CD4-positive, CD25-positive, alpha-beta regulatory T cell (primary cell): ENCODE data around the gene VPS18. TPM values are rescaled to one million over a fixed set of nuclear protein-coding genes. Genes with fewer than 3 reads are reported as not detected.

Source experiments
- ATAC-seq, 2 donors: fragments of 150-1000 bp; cut with Tn5 transposase; one replicate each; pipeline ENCODE4 v1.10.0; 2021; ENCODE audit warnings: low read depth in 2 of 2, moderate number of reproducible peaks in 2 of 2, moderate library complexity in 1 of 2
- DNase-seq, 3 donors: peaks; one replicate each; pipeline versions ENCODE4 v3.0.0 to v3.0.0-alpha.2; 2012 to 2022; ENCODE audit warnings: mixed read lengths in 1 of 3
- H3K27ac ChIP-seq: one replicate; pipeline ENCODE4 v1.7.0; 2013; ENCODE audit warnings: mild to moderate bottlenecking, low read length; ENCODE audit not compliant: insufficient read depth, poor library complexity, severe bottlenecking
- H3K27me3 ChIP-seq: one replicate; pipeline ENCODE4 v1.7.0; 2013; ENCODE audit warnings: low read length; ENCODE audit not compliant: control insufficient read depth, insufficient read depth
- H3K36me3 ChIP-seq: one replicate; pipeline ENCODE4 v1.7.0; 2013; ENCODE audit warnings: mild to moderate bottlenecking, low read length, moderate library complexity; ENCODE audit not compliant: control insufficient read depth, insufficient read depth
- H3K4me1 ChIP-seq: 2 replicates; pipeline ENCODE4 v1.7.0; 2013; ENCODE audit warnings: mild to moderate bottlenecking, low read length; ENCODE audit not compliant: insufficient read depth, control insufficient read depth, poor library complexity, severe bottlenecking
- H3K4me3 ChIP-seq: one replicate; pipeline ENCODE4 v1.7.0; 2013; ENCODE audit warnings: low read depth, mild to moderate bottlenecking, low read length, moderate library complexity
- H3K9me3 ChIP-seq, 2 experiments: 1 replicate in 1 of 2; 2 replicates in 1 of 2; pipeline ENCODE4 v1.7.0; 2013; ENCODE audit warnings: low read length in 2 of 2, mild to moderate bottlenecking in 1 of 2, moderate library complexity in 1 of 2; ENCODE audit not compliant: control insufficient read depth in 2 of 2
- H3K27ac Mint-ChIP-seq, 3 donors: one replicate each; pipeline ENCODE4 v1.8.0; 2020 to 2022; ENCODE audit warnings: mild to moderate bottlenecking in 3 of 3, mixed read lengths in 3 of 3, moderate library complexity in 2 of 3
- H3K27me3 Mint-ChIP-seq: one replicate; pipeline ENCODE4 v1.8.0; 2022; ENCODE audit warnings: mild to moderate bottlenecking, mixed read lengths
- H3K36me3 Mint-ChIP-seq: one replicate; pipeline ENCODE4 v1.8.0; 2020; ENCODE audit warnings: mixed read lengths
- H3K4me1 Mint-ChIP-seq, 4 donors: one replicate each; pipeline ENCODE4 v1.8.0; 2020 to 2022; ENCODE audit warnings: mixed read lengths in 4 of 4, mild to moderate bottlenecking in 1 of 4
- H3K4me3 Mint-ChIP-seq, 4 donors: one replicate each; pipeline ENCODE4 v1.8.0; 2020 to 2022; ENCODE audit warnings: mild to moderate bottlenecking in 4 of 4, mixed read lengths in 4 of 4, moderate library complexity in 3 of 4
- H3K9me3 Mint-ChIP-seq, 7 donors: one replicate each; pipeline ENCODE4 v1.8.0; 2020 to 2022; ENCODE audit warnings: mixed read lengths in 7 of 7, mild to moderate bottlenecking in 3 of 7, moderate library complexity in 2 of 7
- polyA plus RNA-seq, 4 donors: library from polyadenylated mRNA; unstranded; fragments of 300-500 nt; fragmentation: Illumina TruSeq; gene quantifications; one replicate each; pipeline ENCODE4 v1.2.3, GENCODE V29; 2021
- total RNA-seq: library from RNA; stranded (reverse); gene quantifications from one replicate; pipeline ENCODE4 v1.2.3, GENCODE V29; 2022

Gene VPS18
- total and polyA plus RNA-seq, 5 donors from 2014 or later = 19.5 to 26.5 (median 25.1) TPM

GRCh38 chr15:40948706-40949473 is 54.6 kb downstream of the VPS18 start:
- no peak overlapping the region for H3K27ac Mint-ChIP-seq
- peak overlapping the region in 1 of 4 donors; percentile 33 for H3K4me3 Mint-ChIP-seq

GRCh38 chr15:40949756-40950207 is 55.5 kb downstream of the VPS18 start:
- no peak for DNase-seq
- no peaks in the 10 kb centered on the region for H3K27me3 ChIP-seq
- no peak overlapping the region for H3K27ac ChIP-seq
- H3K27me3 Mint-ChIP-seq = peaks cover 30% of the 10 kb centered on the region
- no peaks in the 10 kb centered on the region for H3K9me3 ChIP-seq
- H3K27ac Mint-ChIP-seq = no peak overlapping the region
- no peaks in the 10 kb centered on the region for H3K36me3 ChIP-seq
- H3K4me3 ChIP-seq = no peak overlapping the region
- peaks cover 15% of the 10 kb centered on the region for H3K4me1 ChIP-seq
- H3K9me3 Mint-ChIP-seq = no peaks in the 10 kb centered on the region
- H3K36me3 Mint-ChIP-seq = no peaks in the 10 kb centered on the region
- peak overlapping the region in 1 of 4 donors; percentile 1 for H3K4me3 Mint-ChIP-seq
- ATAC-seq = no peak
- H3K4me1 Mint-ChIP-seq = peaks cover 0 to 26% (median 19%) of the 10 kb centered on the region in 4 donors

More at GRCh38 chr15:40948706-40949473, 54.6 kb downstream of the VPS18 start:
- H3K4me3 ChIP-seq = no peak overlapping the region
- no peak overlapping the region for H3K27ac ChIP-seq
- H3K9me3 ChIP-seq = no peaks in the 10 kb centered on the region
- H3K36me3 Mint-ChIP-seq = no peaks in the 10 kb centered on the region
- no peak for DNase-seq
- no peaks in the 10 kb centered on the region for H3K27me3 ChIP-seq
- no peaks in the 10 kb centered on the region for H3K9me3 Mint-ChIP-seq
- peaks cover 0 to 24% (median 14%) of the 10 kb centered on the region in 4 donors for H3K4me1 Mint-ChIP-seq
- H3K4me1 ChIP-seq = peaks cover 12% of the 10 kb centered on the region
- no peak for ATAC-seq
- H3K27me3 Mint-ChIP-seq = peaks cover 24% of the 10 kb centered on the region
- H3K36me3 ChIP-seq = no peaks in the 10 kb centered on the region

- H3K27me3 Mint-ChIP-seq = peaks cover 33% of the 10 kb centered on the region
- no peak for DNase-seq
These were observed 57.5 kb downstream of the VPS18 start for GRCh38 chr15:40951764-40952163.

GRCh38 chr15:40952301-40952900 is 58.2 kb downstream of the VPS18 start:
- peak overlapping the region; percentile 57 for H3K27ac ChIP-seq
- H3K27me3 Mint-ChIP-seq = peaks cover 31% of the 10 kb centered on the region
- no peaks in the 10 kb centered on the region for H3K36me3 ChIP-seq
- H3K4me1 Mint-ChIP-seq = peaks cover 0 to 22% (median 15%) of the 10 kb centered on the region in 4 donors
- no peaks in the 10 kb centered on the region for H3K9me3 Mint-ChIP-seq
- no peaks in the 10 kb centered on the region for H3K9me3 ChIP-seq
- peak overlapping the region in 1 of 3 donors; percentile 55 for H3K27ac Mint-ChIP-seq
- no peaks in the 10 kb centered on the region for H3K27me3 ChIP-seq
- ATAC-seq (no peak), DNase-seq (no peak)
- H3K4me3 Mint-ChIP-seq = peak overlapping the region; percentile 75 to 91 (median 84)
- peak overlapping the region; percentile 57 for H3K4me3 ChIP-seq
- peaks cover 15% of the 10 kb centered on the region for H3K4me1 ChIP-seq
- H3K36me3 Mint-ChIP-seq = no peaks in the 10 kb centered on the region

More at GRCh38 chr15:40951764-40952163, 57.5 kb downstream of the VPS18 start:
- no peaks in the 10 kb centered on the region for H3K36me3 Mint-ChIP-seq
- peak overlapping the region in 3 of 4 donors; percentile 69 to 82 (median 80) for H3K4me3 Mint-ChIP-seq
- Histone ChIP-seq H3K27me3 (no peaks in the 10 kb centered on the region), H3K4me3 (no peak overlapping the region), H3K36me3 (no peaks in the 10 kb centered on the region), H3K4me1 (peaks cover 15% of the 10 kb centered on the region), H3K27ac (no peak overlapping the region), H3K9me3 (no peaks in the 10 kb centered on the region)
- ATAC-seq = no peak
- H3K9me3 Mint-ChIP-seq = no peaks in the 10 kb centered on the region
- peaks cover 0 to 22% (median 15%) of the 10 kb centered on the region in 4 donors for H3K4me1 Mint-ChIP-seq
- no peak overlapping the region for H3K27ac Mint-ChIP-seq

DNA sequence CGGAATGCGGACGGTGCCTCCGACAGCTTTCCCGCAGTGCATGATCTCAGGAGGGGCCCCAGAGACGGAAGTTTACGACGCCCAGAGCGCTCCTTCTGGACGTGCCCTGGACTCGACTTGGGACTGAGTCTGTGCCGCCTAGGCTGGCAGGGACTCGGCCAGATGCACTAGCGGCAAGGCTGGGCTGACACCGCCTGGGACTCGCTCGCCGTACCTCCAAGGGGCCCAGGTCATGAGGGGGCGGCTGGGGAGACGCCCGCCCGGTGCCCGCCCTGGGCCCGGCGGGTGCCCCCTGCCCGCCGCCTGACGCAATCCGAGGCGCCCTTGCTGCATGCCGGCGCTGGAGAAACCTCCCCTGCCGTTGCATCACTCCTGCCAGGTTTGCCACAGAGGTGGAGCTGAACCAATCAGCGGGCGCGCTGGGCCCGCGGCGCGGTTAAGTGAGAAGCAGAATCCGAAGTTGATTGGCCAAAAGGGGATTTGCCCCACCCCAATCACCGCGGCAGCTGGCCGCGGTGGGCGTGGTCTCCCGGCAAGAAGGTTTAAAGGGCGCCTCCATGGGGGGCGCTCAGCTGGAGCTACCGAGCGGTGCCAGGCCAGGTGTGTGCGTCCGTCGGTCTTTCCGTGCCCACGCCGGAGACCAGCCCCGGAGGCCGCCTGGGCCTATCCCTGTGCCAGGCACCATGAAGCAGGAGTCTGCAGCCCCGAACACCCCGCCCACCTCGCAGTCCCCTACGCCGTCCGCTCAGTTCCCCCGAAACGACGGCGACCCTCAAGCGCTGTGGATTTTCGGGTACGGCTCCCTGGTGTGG is 58.9 kb downstream of the VPS18 start, which contains the start of gene CHAC1:
Gene CHAC1, plus strand, starts transcription at position 571 of the 812 bp plus-strand sequence. Its CDS starts 113 bp downstream, at position 684.
- peak within 1 kb of the TSS; percentile 45 to 89 (median 85) for H3K27ac Mint-ChIP-seq
- H3K4me3 Mint-ChIP-seq = peak within 1 kb of the TSS; percentile 91 to 99 (median 94)
- Histone ChIP-seq H3K27ac (peak within 1 kb of the TSS; percentile 57), H3K4me1 (peaks cover 15% of the 10 kb centered on the region), H3K4me3 (peak within 1 kb of the TSS; percentile 57), H3K36me3 (no peaks in the 10 kb centered on the region), H3K27me3 (no peaks in the 10 kb centered on the region), H3K9me3 (no peaks in the 10 kb centered on the region)
- H3K4me1 Mint-ChIP-seq = peaks cover 0 to 22% (median 15%) of the 10 kb centered on the region in 4 donors
- peak; percentile 98 for ATAC-seq
- DNase-seq = peak; percentile 93 to 97 (median 94)
- no peaks in the 10 kb centered on the region for H3K36me3 Mint-ChIP-seq
- H3K27me3 Mint-ChIP-seq = peaks cover 29% of the 10 kb centered on the region
- H3K9me3 Mint-ChIP-seq = no peaks in the 10 kb centered on the region

Other genes with a start within 250 kb of the VPS18 start
- gene RAD51, start 199.3 kb upstream of the VPS18 start, total RNA-seq = 5.5 TPM
- gene RAD51, start 199.3 kb upstream of the VPS18 start, polyA plus RNA-seq = 1 to 10 TPM; 1.5 to 6.5 (median 3.6) TPM
- 27.7 TPM for gene RMDN3, start 139.2 kb upstream of the VPS18 start, total RNA-seq
- 10 to 100 TPM; 17.6 to 22.6 (median 21.6) TPM for gene RMDN3, start 139.2 kb upstream of the VPS18 start, polyA plus RNA-seq
- 23.4 TPM for gene GCHFR, start 130.4 kb upstream of the VPS18 start, total RNA-seq
- gene GCHFR, start 130.4 kb upstream of the VPS18 start, polyA plus RNA-seq = 100 to 1,000 TPM; 111 to 163 (median 127) TPM
- gene C15orf62, start 124.5 kb upstream of the VPS18 start, total RNA-seq = 1.9 TPM
- gene C15orf62, start 124.5 kb upstream of the VPS18 start, polyA plus RNA-seq = under 1 TPM in 3 of 4 donors, not detected in 1; 0.17 to 0.30 (median 0.30) TPM
- gene ZFYVE19, start 87.4 kb upstream of the VPS18 start, total RNA-seq = 24.4 TPM
- gene ZFYVE19, start 87.4 kb upstream of the VPS18 start, polyA plus RNA-seq = 10 to 100 TPM; 14.5 to 17.3 (median 15.7) TPM
- 32.6 TPM for gene DNAJC17, start 87.0 kb upstream of the VPS18 start, total RNA-seq
- gene DNAJC17, start 87.0 kb upstream of the VPS18 start, polyA plus RNA-seq = 10 to 100 TPM; 23.7 to 32.7 (median 29.4) TPM
- not detected for gene PPP1R14D, start 65.7 kb upstream of the VPS18 start, total RNA-seq
- gene PPP1R14D, start 65.7 kb upstream of the VPS18 start, polyA plus RNA-seq = not detected
- gene SPINT1, start 50.4 kb upstream of the VPS18 start, total RNA-seq = 2.1 TPM
- gene SPINT1, start 50.4 kb upstream of the VPS18 start, polyA plus RNA-seq = 1 to 10 TPM in 3 of 4 donors, under 1 TPM in 1; 0.63 to 1.9 (median 1.8) TPM
- gene RHOV, start 20.2 kb upstream of the VPS18 start, total RNA-seq = not detected
- gene RHOV, start 20.2 kb upstream of the VPS18 start, polyA plus RNA-seq = under 1 TPM in 1 of 4 donors, not detected in 3; 0.09 TPM
- not detected for gene DLL4, start 34.9 kb downstream of the VPS18 start, total RNA-seq
- gene DLL4, start 34.9 kb downstream of the VPS18 start, polyA plus RNA-seq = not detected
- gene CHAC1, start 59.0 kb downstream of the VPS18 start, total RNA-seq = 0.64 TPM
- gene CHAC1, start 59.0 kb downstream of the VPS18 start, polyA plus RNA-seq = under 1 TPM in 2 of 4 donors, not detected in 2; 0.26 to 0.45 TPM
- gene INO80, start 221.8 kb downstream of the VPS18 start, total RNA-seq = 36.1 TPM
- 1 to 10 TPM; 3.0 to 4.1 (median 3.4) TPM for gene INO80, start 221.8 kb downstream of the VPS18 start, polyA plus RNA-seq